ENCODE data around the gene HOXA5. TPM values are rescaled to one million over a fixed set of nuclear protein-coding genes. Genes with fewer than 3 reads are reported as not detected.

HOXA5 gene
- total and polyA plus RNA-seq, 8 donors, result 2.9 to 53.1 (median 10.7) TPM

- peak in 1 of 2 donors; percentile 88 for DNase-seq
- H3K9me3 ChIP-seq, result peaks cover 0 to 4% (median 0%) of the 10 kb centered on the region in 4 donors
- H3K4me1 ChIP-seq, result peaks cover 10 to 77% (median 34%) of the 10 kb centered on the region in 4 donors
- H3K27me3 ChIP-seq, result peaks cover 6 to 96% (median 40%) of the 10 kb centered on the region in 3 donors
- H3K27ac ChIP-seq, result peak overlapping the region; percentile 89 to 99 (median 94)
- no peak for TF ChIP-seq POLR2A (IDR thresholded peaks at IDR 0.05)
- TF ChIP-seq EP300 (IDR thresholded peaks at IDR 0.05), result no peak
- TF ChIP-seq POLR2AphosphoS5 (IDR thresholded peaks at IDR 0.05), result peak; percentile 47 to 81 (median 66)
- TF ChIP-seq, protein P1, sequence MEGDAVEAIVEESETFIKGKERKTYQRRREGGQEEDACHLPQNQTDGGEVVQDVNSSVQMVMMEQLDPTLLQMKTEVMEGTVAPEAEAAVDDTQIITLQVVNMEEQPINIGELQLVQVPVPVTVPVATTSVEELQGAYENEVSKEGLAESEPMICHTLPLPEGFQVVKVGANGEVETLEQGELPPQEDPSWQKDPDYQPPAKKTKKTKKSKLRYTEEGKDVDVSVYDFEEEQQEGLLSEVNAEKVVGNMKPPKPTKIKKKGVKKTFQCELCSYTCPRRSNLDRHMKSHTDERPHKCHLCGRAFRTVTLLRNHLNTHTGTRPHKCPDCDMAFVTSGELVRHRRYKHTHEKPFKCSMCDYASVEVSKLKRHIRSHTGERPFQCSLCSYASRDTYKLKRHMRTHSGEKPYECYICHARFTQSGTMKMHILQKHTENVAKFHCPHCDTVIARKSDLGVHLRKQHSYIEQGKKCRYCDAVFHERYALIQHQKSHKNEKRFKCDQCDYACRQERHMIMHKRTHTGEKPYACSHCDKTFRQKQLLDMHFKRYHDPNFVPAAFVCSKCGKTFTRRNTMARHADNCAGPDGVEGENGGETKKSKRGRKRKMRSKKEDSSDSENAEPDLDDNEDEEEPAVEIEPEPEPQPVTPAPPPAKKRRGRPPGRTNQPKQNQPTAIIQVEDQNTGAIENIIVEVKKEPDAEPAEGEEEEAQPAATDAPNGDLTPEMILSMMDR (IDR thresholded peaks at IDR 0.05), result no peak
- peak overlapping the region; percentile 39 to 46 (median 44) for H3K4me3 ChIP-seq
- intact Hi-C loops (cut with DNase I; ENCODE audit: low total_unique reads), result no loop called here
- 26 to 35% (median 33%) methylated on average over 37 to 41 of the region's 41 CpGs for WGBS, 5 donors
- H3K36me3 ChIP-seq, result no peaks in the 10 kb centered on the region
These were observed 34.9 kb downstream of the HOXA5 start for GRCh38 chr7:27108390-27109127.

DNA sequence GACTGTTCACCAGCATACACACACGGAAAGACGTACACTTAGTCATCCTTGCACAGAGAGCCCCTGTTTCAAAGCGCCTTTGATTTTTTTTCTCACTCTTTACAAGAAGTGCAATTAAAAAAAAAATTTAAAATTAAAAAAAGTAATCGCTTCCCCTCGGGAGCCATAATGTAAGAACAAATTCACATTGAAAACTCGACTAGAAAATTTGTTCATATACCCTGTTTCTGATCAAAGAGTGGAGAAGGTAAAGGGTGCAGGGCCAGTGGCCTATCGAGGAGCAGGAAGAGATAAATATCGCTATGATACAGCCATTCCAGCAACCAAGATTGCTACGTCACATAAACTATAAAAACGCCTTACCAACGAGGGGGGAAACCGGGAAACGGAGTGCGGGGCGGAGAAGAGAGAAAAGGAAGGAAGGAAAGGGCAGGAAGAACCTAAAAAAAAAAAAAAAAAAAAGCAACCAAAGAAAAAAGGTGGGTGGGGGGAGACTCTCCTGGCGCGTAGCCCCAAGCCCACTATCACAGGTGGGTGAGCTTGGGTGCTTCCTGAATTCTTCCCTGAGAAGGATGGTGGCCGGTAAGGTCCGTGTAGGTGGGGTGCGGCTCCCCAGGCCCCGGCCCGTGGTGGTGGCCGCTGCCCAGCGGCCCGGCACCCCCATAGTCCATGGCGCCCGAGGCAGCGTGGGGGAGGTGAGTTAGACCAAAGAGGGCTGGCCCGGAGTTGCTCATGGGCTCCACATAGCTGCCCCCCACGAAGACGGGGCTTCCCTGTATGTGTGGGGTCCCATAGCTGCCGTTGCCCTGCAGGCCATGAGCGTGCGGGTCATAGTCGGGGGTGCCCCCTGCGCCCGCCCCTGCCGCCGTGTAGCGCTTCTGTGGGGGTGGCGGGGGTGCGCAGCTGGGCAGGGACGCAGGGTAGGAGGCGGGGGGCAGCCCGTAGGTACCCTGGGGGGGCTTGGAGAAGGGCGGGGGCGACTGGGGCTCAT is 35.8 kb downstream of the HOXA5 start:
- 32 to 50% (median 43%) methylated on average over 26 to 47 of the region's 47 CpGs for WGBS, 5 donors
- no peak for TF ChIP-seq EP300 (IDR thresholded peaks at IDR 0.05)
- TF ChIP-seq, protein P1 (IDR thresholded peaks at IDR 0.05), result no peak
- no peak for TF ChIP-seq POLR2A (IDR thresholded peaks at IDR 0.05)
- TF ChIP-seq POLR2AphosphoS5 (IDR thresholded peaks at IDR 0.05), result no peak
- Histone ChIP-seq H3K4me3 (peak overlapping the region; percentile 39 to 46 (median 44)), H3K36me3 (no peaks in the 10 kb centered on the region), H3K27me3 (peaks cover 6 to 96% (median 43%) of the 10 kb centered on the region in 3 donors), H3K9me3 (peaks cover 0 to 4% (median 0%) of the 10 kb centered on the region in 4 donors), H3K27ac (peak overlapping the region; percentile 89 to 99 (median 94)), H3K4me1 (peaks cover 10 to 72% (median 34%) of the 10 kb centered on the region in 4 donors)
- peak in 1 of 2 donors; percentile 70 for DNase-seq
- intact Hi-C loops (cut with DNase I; ENCODE audit: low total_unique reads), result no loop called here

GRCh38 chr7:27106901-27107240 is 36.6 kb downstream of the HOXA5 start:
- H3K9me3 ChIP-seq, result peaks cover 0 to 4% (median 0%) of the 10 kb centered on the region in 4 donors
- WGBS, 5 donors, result 38 to 52% (median 45%) methylated on average over 14 of the region's 14 CpGs
- DNase-seq, result no peak
- TF ChIP-seq EP300 (IDR thresholded peaks at IDR 0.05) (no peak), POLR2AphosphoS5 (IDR thresholded peaks at IDR 0.05) (no peak)
- TF ChIP-seq, protein P1 (IDR thresholded peaks at IDR 0.05), result no peak
- intact Hi-C loops (cut with DNase I; ENCODE audit: low total_unique reads), result no loop called here
- H3K27me3 ChIP-seq, result peaks cover 6 to 98% (median 51%) of the 10 kb centered on the region in 3 donors
- H3K27ac ChIP-seq, result peak overlapping the region; percentile 61 to 99 (median 94)
- H3K36me3 ChIP-seq, result no peaks in the 10 kb centered on the region
- peaks cover 10 to 64% (median 31%) of the 10 kb centered on the region in 4 donors for H3K4me1 ChIP-seq
- H3K4me3 ChIP-seq, result peak overlapping the region; percentile 39 to 46 (median 40)
